COLO668 (cell line): Measurements from ENCODE around the gene RBM38.
"Not testable (repeated sequence)": the region's sequence is repeated elsewhere in the genome, so short reads cannot be mapped to it uniquely, and the experiment has no call there.

Experiments used
- DNase-seq: peaks from one replicate; lab custom pipeline; 2025; ENCODE audit not compliant: unreplicated experiment; lab: John Stamatoyannopoulos, UW

Gene RBM38

DNA sequence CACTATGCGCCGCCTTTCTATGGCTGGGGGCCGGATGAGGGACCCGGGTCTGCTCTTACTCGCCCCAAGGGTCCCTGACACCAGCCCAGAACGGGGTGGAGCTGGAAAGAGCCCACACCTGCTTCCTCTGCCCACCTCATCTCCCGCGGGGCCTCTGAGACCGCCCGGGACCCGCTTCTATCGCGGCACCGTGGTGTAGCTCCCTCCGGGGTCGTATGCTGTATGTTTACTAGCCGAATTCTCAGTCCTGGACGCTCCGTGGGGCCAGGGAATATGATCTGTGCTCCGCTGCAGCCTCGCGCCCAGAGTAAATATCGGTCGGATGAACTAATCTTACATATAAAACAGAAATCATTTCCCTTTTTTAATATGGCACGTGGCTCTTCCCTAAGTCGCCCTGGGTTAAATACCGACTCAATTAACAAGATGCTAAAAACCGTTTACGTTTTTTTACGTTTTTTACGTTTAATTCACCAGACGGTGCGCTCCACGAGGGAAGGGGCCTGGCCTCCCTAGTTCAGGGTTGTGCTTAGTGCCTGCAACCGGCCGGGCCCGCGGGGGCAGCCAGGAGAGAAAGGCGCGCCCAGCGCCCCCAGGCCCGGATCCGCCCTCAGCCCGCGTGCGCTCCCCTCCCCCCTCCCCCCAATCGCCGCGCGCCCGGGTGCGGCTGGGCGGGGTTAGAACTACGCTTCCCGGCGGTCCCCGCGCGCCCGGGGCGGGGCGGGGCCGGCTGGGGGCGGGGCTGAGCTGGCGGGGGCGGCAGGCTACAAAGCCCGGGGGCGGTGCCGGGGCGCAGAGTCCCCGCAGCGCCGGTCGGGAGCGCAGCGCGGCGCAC is at the start of gene RBM38:
Gene RBM38, plus strand, starts transcription at position 793 of the 835 bp plus-strand sequence. CDS start 186 bp downstream, outside the sequence.
- DNase-seq, result peak; percentile 92

DNA sequence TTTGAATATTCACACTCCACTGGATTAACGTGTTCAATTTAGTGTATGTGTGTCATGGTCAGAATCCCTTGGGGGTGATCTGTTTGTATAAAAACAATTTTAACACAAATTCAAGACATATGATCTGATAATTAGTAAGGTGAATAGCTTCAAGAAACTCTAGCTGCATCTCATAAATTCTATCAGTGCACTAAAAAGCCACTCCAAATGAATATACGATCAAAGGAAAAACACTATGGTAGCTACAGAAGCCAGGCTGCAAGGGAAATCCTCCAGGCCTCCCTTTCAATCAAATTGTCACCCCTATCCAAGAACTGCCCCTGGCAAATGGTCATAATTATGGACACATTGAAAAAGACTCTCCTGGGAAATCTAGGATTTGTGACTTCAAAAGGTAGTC is 49.5 kb upstream of the RBM38 start:
- DNase-seq, result no peak

DNA sequence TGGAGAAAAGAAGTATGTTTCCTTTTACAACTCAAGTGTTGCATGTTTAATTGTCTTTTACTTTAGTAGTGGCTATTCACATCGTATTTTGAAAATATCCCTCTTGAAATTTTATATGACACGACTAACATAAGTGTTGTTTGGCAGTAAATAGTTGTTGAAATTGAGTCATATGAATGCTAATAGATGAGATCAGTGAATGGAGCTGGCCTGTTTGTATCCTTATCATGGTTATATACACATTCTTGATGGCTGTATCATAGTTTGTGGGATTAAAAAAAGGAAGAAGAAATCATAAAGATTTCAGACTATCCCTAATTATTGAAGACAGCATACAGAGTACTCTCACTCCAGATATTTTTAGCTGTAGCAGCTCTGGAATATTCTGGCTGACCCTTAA is 48.4 kb upstream of the RBM38 start:
- no peak for DNase-seq

DNA sequence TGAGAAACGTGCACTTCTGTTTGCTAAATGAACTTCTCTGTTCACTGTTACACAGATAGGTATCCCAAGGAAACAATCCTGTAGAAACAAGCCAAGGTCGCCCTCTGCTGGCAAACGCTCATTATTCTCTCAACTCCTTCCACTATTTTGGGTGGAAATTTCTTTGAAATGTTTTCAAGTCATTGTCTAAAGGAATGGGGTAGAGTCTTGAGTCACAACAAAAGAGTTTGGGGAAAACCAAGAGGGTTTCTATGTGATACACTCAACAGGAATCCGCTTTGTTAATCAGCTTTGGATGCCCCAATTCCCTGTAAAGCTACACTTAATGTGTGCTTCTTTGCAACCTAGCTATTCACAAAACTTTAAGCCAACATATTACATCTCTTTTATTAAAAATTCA is 44.7 kb upstream of the RBM38 start:
- peak; percentile 72 for DNase-seq

DNA sequence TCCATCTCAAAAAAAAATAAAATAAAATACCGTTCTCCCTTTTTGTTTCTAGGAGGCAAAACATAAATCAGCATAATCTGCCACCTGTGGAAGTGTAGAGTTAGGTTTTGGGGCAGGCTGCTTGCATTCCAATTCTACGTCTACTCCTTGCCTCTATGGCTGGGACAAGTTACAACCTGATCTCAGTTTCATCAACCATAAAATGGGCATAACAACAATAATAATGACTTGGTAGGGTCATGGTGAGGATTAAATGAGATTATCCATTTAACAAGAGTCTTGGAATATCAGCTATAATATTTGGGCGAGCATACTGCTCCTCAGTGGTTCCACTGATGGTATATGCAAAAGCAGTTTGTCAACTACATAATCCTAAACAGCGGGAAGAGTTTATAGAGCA is 43.8 kb upstream of the RBM38 start:
- DNase-seq, result no peak

DNA sequence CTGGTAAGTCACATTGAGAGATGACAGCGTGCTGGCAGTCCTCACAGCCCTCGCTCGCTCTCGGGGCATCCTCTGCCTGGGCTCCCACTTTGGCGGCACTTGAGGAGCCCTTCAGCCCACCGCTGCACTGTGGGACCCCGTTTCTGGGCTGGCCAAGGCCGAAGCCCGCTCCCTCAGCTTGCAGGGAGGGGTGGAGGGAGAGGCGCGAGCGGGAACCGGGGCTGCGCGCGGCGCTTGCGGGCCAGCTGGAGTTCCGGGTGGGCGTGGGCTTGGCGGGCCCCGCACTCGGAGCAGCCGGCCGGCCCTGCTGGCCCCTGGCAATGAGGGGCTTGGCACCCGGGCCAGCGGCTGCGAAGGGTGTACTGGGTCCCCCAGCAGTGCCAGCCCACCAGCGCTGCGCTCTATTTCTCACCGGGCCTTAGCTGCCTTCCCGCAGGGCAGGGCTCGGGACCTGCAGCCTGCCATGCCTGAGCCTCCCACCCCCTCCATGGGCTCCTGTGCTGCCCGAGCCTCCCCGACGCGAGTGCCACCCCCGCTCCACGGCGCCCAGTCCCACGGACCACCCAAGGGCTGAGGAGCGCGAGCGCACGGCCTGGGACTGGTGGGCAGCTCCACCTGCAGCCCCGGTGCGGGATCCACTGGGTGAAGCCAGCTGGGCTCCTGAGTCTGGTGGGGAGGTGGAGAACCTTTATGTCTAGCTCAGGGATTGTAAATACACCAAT is 42.8 kb upstream of the RBM38 start:
- not testable (repeated sequence) for DNase-seq

DNA sequence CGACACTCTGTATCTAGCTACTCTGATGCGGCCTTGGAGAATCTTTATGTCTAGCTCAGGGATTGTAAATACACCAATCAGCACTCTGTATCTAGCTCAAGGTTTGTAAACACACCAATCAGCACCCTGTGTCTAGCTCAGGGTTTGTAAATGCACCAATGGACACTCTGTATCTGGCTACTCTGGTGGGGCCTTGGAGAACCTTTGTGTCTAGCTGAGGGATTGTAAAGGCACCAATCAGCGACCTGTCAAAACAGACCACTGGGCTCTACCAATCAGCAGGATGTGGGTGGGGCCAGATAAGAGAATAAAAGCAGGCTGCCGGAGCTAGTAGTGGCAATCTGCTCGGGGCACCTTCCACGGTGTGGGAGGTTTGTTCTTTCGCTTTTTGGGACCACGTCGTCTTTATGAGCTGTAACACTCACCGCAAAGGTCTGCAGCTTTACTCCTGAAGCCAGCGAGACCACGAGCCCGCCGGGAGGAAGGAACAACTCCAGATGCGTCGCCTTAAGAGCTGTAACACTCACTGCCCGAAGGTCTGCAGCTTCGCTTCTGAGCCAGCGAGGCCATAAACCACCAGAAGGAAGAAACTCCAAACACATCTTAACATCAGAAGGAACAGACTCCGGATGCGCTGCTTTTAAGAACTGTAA is 42.1 kb upstream of the RBM38 start:
- not testable (repeated sequence) for DNase-seq

DNA sequence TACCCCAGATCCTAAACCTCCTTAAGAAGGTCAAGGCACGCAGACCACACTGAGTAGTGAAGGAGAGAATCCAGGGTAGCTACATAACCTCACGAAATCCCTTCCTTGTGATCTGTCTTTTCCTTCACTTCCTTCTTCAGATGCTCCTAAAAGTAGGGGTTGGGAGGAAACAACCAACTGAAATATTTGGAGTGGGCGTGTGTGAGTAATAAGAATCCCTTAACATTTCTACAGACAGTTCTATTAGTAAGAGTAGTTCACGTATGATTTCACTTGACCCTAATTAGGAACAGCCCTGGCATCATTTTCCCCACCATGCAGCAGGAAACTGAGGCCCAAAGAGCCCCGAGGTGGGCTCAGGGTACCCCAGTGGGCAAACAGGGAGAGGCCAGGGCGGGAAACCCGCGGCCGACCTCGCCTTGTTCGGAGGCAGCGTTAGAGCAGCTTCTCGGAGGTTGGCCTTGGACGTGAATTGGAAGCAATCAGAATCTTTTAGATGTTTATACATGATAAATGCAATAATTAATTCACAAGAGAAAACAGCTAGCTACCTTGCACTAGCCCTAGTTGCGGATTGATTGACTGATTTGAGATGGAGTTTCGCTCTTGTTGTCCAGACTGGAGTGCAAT is 41.0 kb upstream of the RBM38 start:
- DNase-seq, result no peak

DNA sequence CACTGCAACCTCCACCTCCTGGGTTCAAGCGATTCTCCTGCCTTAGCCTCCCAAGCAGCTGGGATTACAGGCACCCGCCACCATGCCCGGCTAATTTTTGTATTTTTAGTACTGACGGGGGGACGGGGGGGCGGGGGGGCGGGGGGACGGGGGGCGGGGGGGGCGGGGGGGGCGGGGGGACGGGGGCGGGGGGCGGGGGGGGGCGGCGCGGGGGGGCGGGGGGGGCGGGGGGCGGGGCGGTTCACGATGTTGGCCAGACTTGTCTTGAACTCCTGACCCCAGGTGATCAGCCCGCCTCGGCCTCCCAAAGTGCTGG is 40.5 kb upstream of the RBM38 start:
- DNase-seq, result not testable (repeated sequence)

DNA sequence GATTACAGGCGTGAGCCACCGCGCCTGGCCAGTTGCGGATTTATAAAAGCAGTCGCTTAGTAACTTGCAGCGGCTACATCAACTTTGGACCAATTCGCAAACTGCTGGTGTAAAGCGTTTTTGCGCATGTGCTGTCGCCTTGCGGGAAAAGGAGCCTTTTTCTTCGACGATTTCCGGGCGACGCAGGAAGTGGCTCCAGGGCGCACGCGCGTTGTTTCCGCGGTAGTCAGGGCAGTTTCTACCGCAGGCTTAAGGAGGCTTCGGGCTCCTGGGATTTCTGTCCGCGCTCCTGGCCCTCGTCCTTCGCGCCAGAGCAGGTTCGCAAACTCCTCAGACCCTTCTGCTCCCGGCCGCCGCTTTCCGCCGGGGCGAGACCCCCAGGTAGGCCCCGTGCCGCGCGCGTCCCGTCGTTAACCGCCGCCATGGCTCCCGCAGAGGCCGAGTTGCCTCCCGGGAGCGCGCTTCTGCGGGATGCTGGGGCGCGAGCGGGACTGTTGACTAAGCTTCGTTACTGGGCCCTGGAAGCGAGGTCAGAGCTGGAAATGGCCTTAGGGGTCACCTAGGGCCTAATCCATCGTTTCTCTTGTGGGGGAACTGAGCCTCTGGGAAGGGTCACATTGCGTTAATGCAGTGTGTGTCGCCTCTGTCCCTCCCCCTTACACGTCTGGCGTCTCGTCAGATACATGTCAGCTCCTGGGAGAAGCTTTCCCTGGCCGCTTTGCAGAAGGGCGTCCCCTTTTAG is 40.0 kb upstream of the RBM38 start, which contains the start of gene RAE1:
Gene RAE1, plus strand, starts transcription at position 214 of the 742 bp plus-strand sequence. CDS start 2,784 bp downstream, outside the sequence.
- DNase-seq, result peak; percentile 92

DNA sequence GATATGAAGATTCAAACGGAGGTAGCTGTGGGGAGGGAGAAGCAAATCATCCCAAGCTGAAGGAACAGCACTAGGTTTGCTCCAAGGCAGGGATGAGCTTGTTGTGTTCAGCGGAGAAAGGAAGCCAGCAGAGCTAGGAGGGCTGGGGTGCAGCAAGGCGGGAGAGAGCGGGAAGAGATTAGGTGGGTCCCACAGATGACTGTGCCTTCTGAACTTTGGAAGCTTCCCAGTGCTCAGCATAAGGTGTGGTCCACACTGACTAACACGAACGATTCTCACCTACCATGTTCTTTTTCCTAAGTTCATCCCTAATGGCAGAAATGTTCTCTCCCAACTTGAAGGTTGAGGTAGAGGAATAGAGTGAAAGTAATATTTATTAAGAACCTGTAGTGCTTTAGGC is 38.9 kb upstream of the RBM38 start:
- no peak for DNase-seq

DNA sequence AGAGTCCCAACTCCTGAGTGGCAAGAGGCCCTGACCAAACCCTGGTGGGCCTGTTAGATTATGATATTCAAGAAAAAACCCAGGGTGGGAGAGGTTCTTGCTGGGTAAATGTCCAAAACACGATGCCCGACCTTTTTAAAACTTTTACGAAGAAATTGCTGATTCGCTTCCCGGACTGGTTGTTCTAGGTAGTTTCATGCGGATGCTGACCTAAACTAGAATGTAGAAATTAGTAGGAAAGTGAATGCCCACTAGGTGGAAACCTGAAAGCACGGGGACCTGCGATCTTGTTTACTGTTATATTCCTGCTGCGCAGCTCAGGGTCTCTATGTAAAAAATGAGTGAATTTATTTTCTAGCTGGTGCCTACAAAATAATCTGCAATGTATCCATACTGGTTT is 37.8 kb upstream of the RBM38 start:
- DNase-seq, result no peak

DNA sequence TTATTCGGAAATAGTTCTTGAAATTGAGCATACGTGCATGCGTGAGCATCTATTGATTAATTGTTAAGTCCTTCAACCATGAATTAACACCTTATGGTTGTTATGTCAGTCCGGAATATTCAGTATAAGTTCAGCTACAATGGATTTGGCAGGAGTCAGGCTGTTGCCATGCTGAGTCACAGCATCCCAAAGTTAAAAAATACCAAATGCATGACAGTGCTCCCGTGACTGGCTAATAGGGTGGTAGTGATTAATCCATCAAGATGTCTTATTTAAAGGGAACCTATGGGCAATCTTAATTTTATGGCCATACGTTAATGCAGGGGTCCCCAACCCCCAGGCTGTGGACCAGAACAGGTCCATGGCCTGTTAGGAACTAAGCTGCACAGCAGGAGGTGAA is 29.7 kb upstream of the RBM38 start:
- no peak for DNase-seq

DNA sequence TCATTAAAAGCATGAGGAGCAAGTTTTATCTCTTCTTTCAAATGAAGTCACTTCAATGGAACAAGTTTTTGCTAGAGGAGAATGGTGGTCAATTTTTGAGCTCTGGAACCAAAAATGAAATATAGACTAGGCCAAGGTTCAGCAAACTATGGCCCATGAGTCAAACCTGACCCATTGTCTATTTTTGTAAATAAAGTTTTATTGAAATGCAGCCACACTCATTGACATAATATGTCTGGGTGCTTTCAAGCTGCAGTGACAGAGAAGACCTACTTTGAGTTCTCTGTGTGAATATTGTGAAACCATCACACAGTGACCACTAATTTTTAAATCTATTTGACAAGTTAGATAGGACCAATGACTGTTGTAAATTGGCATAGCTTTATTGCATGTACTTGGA is 26.7 kb upstream of the RBM38 start:
- no peak for DNase-seq

DNA sequence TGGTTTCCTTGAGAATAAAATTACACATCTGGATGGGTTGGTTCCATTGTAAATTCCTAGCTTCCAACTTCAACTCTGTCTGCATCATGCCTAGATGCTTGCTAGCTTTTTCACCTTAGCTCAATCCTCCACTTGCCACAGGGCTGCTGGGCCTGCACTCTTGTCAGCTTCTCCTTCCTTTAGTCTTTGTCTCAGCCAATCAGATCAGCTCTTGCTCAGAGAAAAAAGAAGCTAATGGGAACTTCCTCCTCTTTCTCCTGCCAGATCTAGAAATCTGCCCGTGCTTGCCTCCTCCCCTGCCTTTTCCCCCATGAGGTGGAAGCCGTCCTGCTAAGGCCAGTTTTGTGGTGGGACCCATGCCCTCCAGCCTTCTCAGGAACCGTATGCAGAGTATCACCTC is 21.6 kb upstream of the RBM38 start:
- DNase-seq, result no peak

DNA sequence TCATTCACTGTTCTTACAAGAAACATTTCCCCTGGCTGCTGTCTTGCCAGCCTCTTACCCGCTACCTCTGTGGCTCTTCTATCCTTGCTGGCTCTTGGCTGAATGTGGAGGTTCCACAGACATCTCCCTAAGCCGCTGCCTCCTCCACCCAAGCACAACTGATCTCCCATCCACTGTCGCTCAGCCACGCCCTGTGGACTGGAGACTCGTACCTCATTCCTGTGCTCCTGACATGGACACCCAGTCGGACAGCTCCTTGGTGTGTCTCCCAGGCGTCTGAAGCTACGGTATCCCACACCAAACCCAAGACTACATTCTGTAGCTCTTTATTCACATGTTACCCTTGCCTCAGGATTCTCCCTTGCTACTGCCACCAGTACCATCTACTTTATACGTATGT is 20.9 kb upstream of the RBM38 start:
- DNase-seq, result no peak

DNA sequence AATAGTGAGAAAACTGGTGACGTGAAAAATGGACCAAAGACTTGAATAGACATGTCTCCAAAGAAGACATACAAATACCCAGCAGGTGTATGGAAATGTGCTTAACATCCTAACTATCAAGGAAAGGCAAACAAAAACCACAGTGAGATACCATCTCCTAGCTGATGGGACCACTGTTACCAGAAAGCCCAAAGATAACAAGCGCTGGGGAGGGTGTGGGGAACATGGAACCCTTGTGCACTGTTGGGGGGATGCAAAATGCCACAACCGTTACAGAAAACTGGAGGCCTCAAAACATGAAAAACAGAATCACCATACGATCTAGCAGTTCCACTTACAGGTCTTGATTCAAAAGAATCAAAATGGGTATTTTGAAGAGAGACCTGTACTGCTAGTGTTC is 19.8 kb upstream of the RBM38 start:
- no peak for DNase-seq

DNA sequence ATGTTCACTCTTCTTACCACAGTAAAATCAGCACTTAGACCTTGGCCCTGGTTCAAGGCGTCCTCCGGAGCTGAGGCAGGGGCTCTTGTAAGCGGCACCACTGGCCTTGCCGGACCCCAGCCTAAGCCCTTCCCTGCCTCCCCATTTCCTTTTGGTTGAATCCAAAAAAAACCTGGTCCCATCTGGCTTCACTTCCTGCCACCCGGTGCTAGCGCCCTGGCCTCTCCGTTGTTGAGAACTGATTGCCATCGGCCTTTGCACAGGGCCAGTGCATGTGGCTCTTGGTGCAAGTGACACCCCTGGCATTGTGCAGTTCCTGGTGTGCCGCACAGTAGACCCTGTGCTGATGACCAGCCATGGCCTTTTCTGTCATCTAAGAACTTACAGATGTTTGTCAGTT is 19.0 kb upstream of the RBM38 start:
- DNase-seq, result no peak

DNA sequence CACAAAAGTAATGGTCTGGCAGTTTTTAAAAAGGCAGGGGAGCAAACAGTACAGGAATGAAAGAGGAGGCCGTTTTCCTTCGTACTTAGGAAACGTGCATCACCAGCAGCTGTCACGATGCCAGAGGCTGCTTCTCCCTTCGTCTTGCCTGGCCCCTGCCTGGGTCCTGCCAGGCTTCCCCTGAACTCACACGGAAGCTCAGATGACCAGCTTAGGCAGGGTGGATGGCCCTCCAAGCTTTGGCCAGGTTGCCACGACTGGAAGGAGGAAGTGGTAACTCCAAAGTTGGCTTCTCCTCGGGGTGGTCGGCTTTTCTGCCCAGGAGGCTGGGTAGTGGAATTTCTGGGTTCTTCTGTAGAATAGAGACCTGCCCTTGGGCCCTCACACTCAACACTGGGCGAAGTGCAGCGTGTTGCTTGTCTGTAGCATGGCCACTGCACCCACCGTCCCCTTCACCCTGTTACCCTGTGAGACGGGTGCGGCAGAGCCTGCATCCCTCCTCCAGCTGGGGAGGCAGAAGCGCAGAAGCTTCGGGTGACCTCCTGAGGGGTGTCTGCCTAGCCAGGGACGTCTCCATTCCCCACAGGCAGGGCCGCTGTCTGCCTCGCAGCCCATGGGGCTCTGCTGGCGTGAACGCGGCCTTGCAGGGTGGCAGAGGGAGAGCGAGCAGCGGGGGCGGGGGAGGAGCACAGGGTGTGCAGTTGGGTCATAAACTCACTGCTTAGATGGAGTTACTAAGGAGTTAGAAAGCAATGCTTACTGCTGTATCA is 18.4 kb upstream of the RBM38 start:
- DNase-seq, result no peak

DNA sequence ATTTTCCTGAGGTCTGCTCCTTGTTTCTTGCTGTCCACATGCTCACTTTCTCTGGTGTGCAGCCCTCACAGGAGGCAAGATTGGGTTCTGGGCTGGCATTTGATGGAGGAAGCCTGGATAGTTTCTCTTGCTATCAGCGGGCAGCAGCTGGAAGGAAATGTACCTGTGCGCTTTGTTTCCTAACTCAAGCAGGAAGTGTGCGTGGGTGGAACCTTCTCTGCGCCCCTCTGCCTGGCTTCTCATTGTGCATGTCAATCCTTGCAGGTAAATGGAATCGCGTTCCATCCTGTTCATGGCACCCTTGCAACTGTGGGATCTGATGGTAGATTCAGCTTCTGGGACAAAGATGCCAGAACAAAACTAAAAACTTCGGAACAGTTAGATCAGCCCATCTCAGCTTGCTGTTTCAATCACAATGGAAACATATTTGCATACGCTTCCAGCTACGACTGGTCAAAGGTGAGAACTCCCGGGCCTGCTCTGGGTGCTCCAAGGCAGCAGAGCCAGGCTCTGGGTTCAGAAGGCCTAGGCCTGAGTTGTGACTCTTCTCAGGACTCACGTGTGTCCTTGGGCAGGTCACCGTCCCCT is 16.8 kb upstream of the RBM38 start:
- no peak for DNase-seq
